Measurements from ENCODE around the gene HDAC10.

Gene HDAC10

DNA sequence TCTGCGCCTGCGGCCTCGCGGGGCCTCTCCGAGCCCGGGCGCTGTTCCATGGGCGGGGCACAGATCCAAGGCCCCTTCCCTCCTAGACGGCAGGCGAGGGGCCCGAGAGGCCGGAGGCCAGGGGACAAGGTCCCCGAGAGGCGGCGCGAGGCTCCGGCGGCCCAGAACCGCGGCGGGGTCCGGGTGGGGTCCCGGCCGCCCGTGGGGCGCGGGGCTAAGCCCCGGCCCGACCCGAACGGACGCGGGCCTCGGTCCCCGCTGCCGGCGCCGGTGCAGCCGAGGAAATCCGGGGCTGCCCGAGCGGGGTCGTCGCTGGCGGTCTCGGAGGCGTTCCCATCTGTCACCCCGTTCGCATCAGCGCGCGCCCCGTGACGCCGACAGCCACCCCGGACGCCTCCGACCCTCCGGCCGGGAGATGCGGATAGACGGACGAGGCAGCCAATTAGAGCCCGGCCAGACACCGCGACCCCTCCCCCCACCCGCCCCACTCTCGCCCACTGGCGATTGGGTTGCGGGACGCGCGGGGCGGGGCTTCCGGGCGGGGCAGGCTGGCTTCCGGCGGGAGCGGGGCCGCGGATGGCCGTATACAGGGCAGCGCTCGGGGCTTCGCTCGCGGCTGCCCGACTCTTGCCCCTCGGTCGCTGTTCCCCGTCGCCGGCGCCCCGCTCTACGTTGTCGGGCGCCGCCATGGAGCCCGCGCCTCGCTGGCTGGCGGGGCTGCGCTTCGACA, 50.4 kb downstream of the HDAC10 start, which contains the start of gene SELENOO:
TSS of gene SELENOO (plus strand) at position 551 of the 730 bp plus-strand sequence. CDS start at position 577, 26 bp downstream.
- no CpG with 5 or more reads among the region's 105 CpGs for WGBS, 2 donors (ENCODE audit: extremely low coverage in 2 of 2, insufficient read length in 2 of 2, insufficient replicate concordance in 1 of 2)
- Histone ChIP-seq H3K9ac (ENCODE audit: low read depth, low read length, poor library complexity) (peak within 1 kb of the TSS; percentile 96), H4K91ac (ENCODE audit: low read depth, low read length, poor library complexity) (no peak within 1 kb of the TSS)

GRCh38 chr22:50199829-50200460, 51.1 kb downstream of the HDAC10 start:
- peak overlapping the region; percentile 87 for H3K18ac ChIP-seq (ENCODE audit: low read length)
- DNase-seq (ENCODE audit: low spot score), result no peak
- WGBS, 2 donors (ENCODE audit: extremely low coverage in 2 of 2, insufficient read length in 2 of 2, insufficient replicate concordance in 1 of 2), result no CpG with 5 or more reads among the region's 34 CpGs

More for the DNA sequence above, 50.4 kb downstream of the HDAC10 start, which contains the start of gene SELENOO:
- peak within 1 kb of the TSS; percentile 80 for H3K23ac ChIP-seq (ENCODE audit: low read depth, low read length, poor library complexity)
- H2BK12ac ChIP-seq (ENCODE audit: low read length), result no peak within 1 kb of the TSS
- peak; percentile 87 for DNase-seq (ENCODE audit: low spot score)
- H3K27me3 ChIP-seq (ENCODE audit: control insufficient read depth in 3 of 3, insufficient read depth in 3 of 3, low read depth in 1 of 3, low read length in 3 of 3), result no peaks in the 10 kb centered on the region
- H2BK5ac ChIP-seq (ENCODE audit: low read length), result peak within 1 kb of the TSS; percentile 75
- H2BK15ac ChIP-seq (ENCODE audit: low read length), result peak within 1 kb of the TSS; percentile 58
- H4K8ac ChIP-seq (ENCODE audit: low read depth, low read length), result no peak within 1 kb of the TSS
- peak within 1 kb of the TSS; percentile 63 for H2AK5ac ChIP-seq (ENCODE audit: low read depth, low read length)
- H3K4me2 ChIP-seq (ENCODE audit: insufficient read depth, low read length, poor library complexity, severe bottlenecking), result peak within 1 kb of the TSS; percentile 98
- H2AFZ ChIP-seq (ENCODE audit: low read length), result peak within 1 kb of the TSS; percentile 91
- H2BK120ac ChIP-seq (ENCODE audit: low read depth, low read length), result no peak within 1 kb of the TSS
- peaks cover 16% of the 10 kb centered on the region for H3K79me1 ChIP-seq (ENCODE audit: low read depth, low read length)
- peak within 1 kb of the TSS; percentile 81 to 99 for H3K4me3 ChIP-seq (ENCODE audit: low read length in 2 of 2)
- peak within 1 kb of the TSS; percentile 87 for H3K18ac ChIP-seq (ENCODE audit: low read length)
- H3K9me3 ChIP-seq (replicated peaks in 1 of 2; ENCODE audit: control insufficient read depth in 2 of 2, insufficient read depth in 1 of 2, low read depth in 1 of 2, low read length in 2 of 2), result peaks cover 0 to 14% of the 10 kb centered on the region in 2 donors
- no peak within 1 kb of the TSS for H3K27ac ChIP-seq (replicated peaks; ENCODE audit: low read length)
- H3K4ac ChIP-seq (ENCODE audit: low read length), result no peak within 1 kb of the TSS
- H3K14ac ChIP-seq (ENCODE audit: low read length), result no peak within 1 kb of the TSS
- H3K36me3 ChIP-seq (replicated peaks in 1 of 2; ENCODE audit: control insufficient read depth in 2 of 2, insufficient read depth in 2 of 2, low read length in 2 of 2), result peaks cover 10 to 48% of the 10 kb centered on the region in 2 donors
- peaks cover 10 to 13% of the 10 kb centered on the region in 2 donors for H3K4me1 ChIP-seq (ENCODE audit: control insufficient read depth in 2 of 2, insufficient read depth in 1 of 2, low read depth in 1 of 2, low read length in 2 of 2)

GRCh38 chr22:50199251-50199721, 51.8 kb downstream of the HDAC10 start:
- Histone ChIP-seq H4K91ac (ENCODE audit: low read depth, low read length, poor library complexity) (no peak overlapping the region), H2AFZ (ENCODE audit: low read length) (no peak overlapping the region), H2BK5ac (ENCODE audit: low read length) (no peak overlapping the region), H2AK5ac (ENCODE audit: low read depth, low read length) (peak overlapping the region; percentile 47), H3K36me3 (replicated peaks in 1 of 2; ENCODE audit: control insufficient read depth in 2 of 2, insufficient read depth in 2 of 2, low read length in 2 of 2) (peaks cover 18 to 49% of the 10 kb centered on the region in 2 donors), H3K27ac (replicated peaks; ENCODE audit: low read length) (peak overlapping the region; percentile 23), H3K27me3 (ENCODE audit: control insufficient read depth in 3 of 3, insufficient read depth in 3 of 3, low read depth in 1 of 3, low read length in 3 of 3) (no peaks in the 10 kb centered on the region), H3K4ac (ENCODE audit: low read length) (no peak overlapping the region), H3K9me3 (replicated peaks in 1 of 2; ENCODE audit: control insufficient read depth in 2 of 2, insufficient read depth in 1 of 2, low read depth in 1 of 2, low read length in 2 of 2) (peaks cover 2 to 14% of the 10 kb centered on the region in 2 donors), H3K18ac (ENCODE audit: low read length) (peak overlapping the region; percentile 45), H3K23ac (ENCODE audit: low read depth, low read length, poor library complexity) (peak overlapping the region; percentile 73), H2BK12ac (ENCODE audit: low read length) (no peak overlapping the region), H4K8ac (ENCODE audit: low read depth, low read length) (no peak overlapping the region), H3K4me3 (ENCODE audit: low read length in 2 of 2) (peak overlapping the region; percentile 9 to 81), H3K4me1 (ENCODE audit: control insufficient read depth in 2 of 2, insufficient read depth in 1 of 2, low read depth in 1 of 2, low read length in 2 of 2) (peaks cover 10 to 13% of the 10 kb centered on the region in 2 donors), H3K79me1 (ENCODE audit: low read depth, low read length) (peaks cover 14% of the 10 kb centered on the region), H3K9ac (ENCODE audit: low read depth, low read length, poor library complexity) (peak overlapping the region; percentile 21), H2BK120ac (ENCODE audit: low read depth, low read length) (no peak overlapping the region), H3K4me2 (ENCODE audit: insufficient read depth, low read length, poor library complexity, severe bottlenecking) (peak overlapping the region; percentile 98), H3K14ac (ENCODE audit: low read length) (no peak overlapping the region), H2BK15ac (ENCODE audit: low read length) (no peak overlapping the region)
- no CpG with 5 or more reads among the region's 18 CpGs for WGBS, 2 donors (ENCODE audit: extremely low coverage in 2 of 2, insufficient read length in 2 of 2, insufficient replicate concordance in 1 of 2)
- no peak for DNase-seq (ENCODE audit: low spot score)

More at GRCh38 chr22:50199829-50200460, 51.1 kb downstream of the HDAC10 start:
- no peak overlapping the region for H3K14ac ChIP-seq (ENCODE audit: low read length)
- H4K91ac ChIP-seq (ENCODE audit: low read depth, low read length, poor library complexity), result no peak overlapping the region
- peak overlapping the region; percentile 88 for H3K9ac ChIP-seq (ENCODE audit: low read depth, low read length, poor library complexity)
- H3K27ac ChIP-seq (replicated peaks; ENCODE audit: low read length), result no peak overlapping the region
- peak overlapping the region; percentile 58 for H2BK15ac ChIP-seq (ENCODE audit: low read length)
- H2BK12ac ChIP-seq (ENCODE audit: low read length), result no peak overlapping the region
- peak overlapping the region; percentile 98 for H3K4me2 ChIP-seq (ENCODE audit: insufficient read depth, low read length, poor library complexity, severe bottlenecking)
- no peak overlapping the region for H4K8ac ChIP-seq (ENCODE audit: low read depth, low read length)
- peaks cover 14% of the 10 kb centered on the region for H3K79me1 ChIP-seq (ENCODE audit: low read depth, low read length)
- H2BK120ac ChIP-seq (ENCODE audit: low read depth, low read length), result no peak overlapping the region
- H3K36me3 ChIP-seq (replicated peaks in 1 of 2; ENCODE audit: control insufficient read depth in 2 of 2, insufficient read depth in 2 of 2, low read length in 2 of 2), result peaks cover 11 to 46% of the 10 kb centered on the region in 2 donors
- peaks cover 0 to 14% of the 10 kb centered on the region in 2 donors for H3K9me3 ChIP-seq (replicated peaks in 1 of 2; ENCODE audit: control insufficient read depth in 2 of 2, insufficient read depth in 1 of 2, low read depth in 1 of 2, low read length in 2 of 2)
- H3K23ac ChIP-seq (ENCODE audit: low read depth, low read length, poor library complexity), result peak overlapping the region; percentile 80
- H3K4me1 ChIP-seq (ENCODE audit: control insufficient read depth in 2 of 2, insufficient read depth in 1 of 2, low read depth in 1 of 2, low read length in 2 of 2), result peaks cover 10 to 13% of the 10 kb centered on the region in 2 donors
- H3K27me3 ChIP-seq (ENCODE audit: control insufficient read depth in 3 of 3, insufficient read depth in 3 of 3, low read depth in 1 of 3, low read length in 3 of 3), result no peaks in the 10 kb centered on the region
- H3K4ac ChIP-seq (ENCODE audit: low read length), result no peak overlapping the region
- peak overlapping the region; percentile 47 for H2AK5ac ChIP-seq (ENCODE audit: low read depth, low read length)
- peak overlapping the region; percentile 24 for H2BK5ac ChIP-seq (ENCODE audit: low read length)
- peak overlapping the region; percentile 81 to 89 for H3K4me3 ChIP-seq (ENCODE audit: low read length in 2 of 2)
- H2AFZ ChIP-seq (ENCODE audit: low read length), result peak overlapping the region; percentile 91

DNA sequence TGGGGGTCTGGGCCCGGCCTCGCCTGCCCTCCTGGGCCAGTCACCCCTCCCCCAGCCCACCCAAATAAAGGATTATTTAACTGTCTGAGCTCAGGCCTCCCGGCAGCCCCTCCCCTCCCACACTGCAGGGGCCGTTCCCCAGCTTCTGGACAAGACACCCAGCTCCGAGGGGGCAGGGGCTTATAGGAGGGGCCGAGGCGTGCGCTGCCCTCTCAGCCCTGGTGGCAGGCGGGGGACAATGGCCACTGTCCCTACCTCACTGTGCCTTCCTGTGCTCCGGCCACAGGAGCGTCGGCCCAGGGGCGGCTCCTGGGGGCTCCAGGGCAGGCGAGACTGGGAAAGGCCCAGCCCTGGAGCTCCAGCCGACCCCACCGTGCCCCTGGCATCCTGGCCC, 52.4 kb downstream of the HDAC10 start:
- Histone ChIP-seq H3K4ac (ENCODE audit: low read length) (no peak overlapping the region), H4K91ac (ENCODE audit: low read depth, low read length, poor library complexity) (no peak overlapping the region), H3K27ac (replicated peaks; ENCODE audit: low read length) (no peak overlapping the region), H3K27me3 (ENCODE audit: control insufficient read depth in 3 of 3, insufficient read depth in 3 of 3, low read depth in 1 of 3, low read length in 3 of 3) (no peaks in the 10 kb centered on the region), H3K79me1 (ENCODE audit: low read depth, low read length) (peaks cover 15% of the 10 kb centered on the region), H3K4me3 (ENCODE audit: low read length in 2 of 2) (no peak overlapping the region), H2BK5ac (ENCODE audit: low read length) (no peak overlapping the region), H3K4me1 (ENCODE audit: control insufficient read depth in 2 of 2, insufficient read depth in 1 of 2, low read depth in 1 of 2, low read length in 2 of 2) (peaks cover 10 to 13% of the 10 kb centered on the region in 2 donors), H3K14ac (ENCODE audit: low read length) (no peak overlapping the region), H3K23ac (ENCODE audit: low read depth, low read length, poor library complexity) (no peak overlapping the region), H3K36me3 (replicated peaks in 1 of 2; ENCODE audit: control insufficient read depth in 2 of 2, insufficient read depth in 2 of 2, low read length in 2 of 2) (peaks cover 22 to 49% of the 10 kb centered on the region in 2 donors), H3K9me3 (replicated peaks in 1 of 2; ENCODE audit: control insufficient read depth in 2 of 2, insufficient read depth in 1 of 2, low read depth in 1 of 2, low read length in 2 of 2) (peaks cover 2 to 11% of the 10 kb centered on the region in 2 donors), H2BK120ac (ENCODE audit: low read depth, low read length) (no peak overlapping the region), H2BK12ac (ENCODE audit: low read length) (no peak overlapping the region), H3K4me2 (ENCODE audit: insufficient read depth, low read length, poor library complexity, severe bottlenecking) (no peak overlapping the region), H3K9ac (ENCODE audit: low read depth, low read length, poor library complexity) (no peak overlapping the region), H2AFZ (ENCODE audit: low read length) (no peak overlapping the region), H4K8ac (ENCODE audit: low read depth, low read length) (no peak overlapping the region), H2AK5ac (ENCODE audit: low read depth, low read length) (no peak overlapping the region), H3K18ac (ENCODE audit: low read length) (no peak overlapping the region), H2BK15ac (ENCODE audit: low read length) (no peak overlapping the region)
- no peak for DNase-seq (ENCODE audit: low spot score)
- WGBS, 2 donors (ENCODE audit: extremely low coverage in 2 of 2, insufficient read length in 2 of 2, insufficient replicate concordance in 1 of 2), result no CpG with 5 or more reads among the region's 16 CpGs

Measured in neuronal stem cell (in vitro differentiated cells).